Activated naive CD8-positive, alpha-beta T cell treated with anti-CD3 and anti-CD28 coated beads, Interleukin-2, amount 50 U/mL, for 24 hours (primary cell): Measurements from ENCODE around the gene SYK.
A peak's percentile ranks its signal among the peaks of the same experiment; 100 is the strongest.

ENCODE experiments used
- ATAC-seq: fragments of 150-1000 bp; cut with Tn5 transposase; one replicate; pipeline ENCODE4 v1.10.0; 2021
- DNase-seq: peaks from one replicate; pipeline ENCODE4 v3.0.0; 2021
- H3K27ac Mint-ChIP-seq: one replicate; pipeline ENCODE4 v1.8.0; 2021; ENCODE audit warnings: mild to moderate bottlenecking, mixed read lengths
- H3K27me3 Mint-ChIP-seq: one replicate; pipeline ENCODE4 v1.8.0; 2021; ENCODE audit warnings: mixed read lengths
- H3K36me3 Mint-ChIP-seq: one replicate; pipeline ENCODE4 v1.8.0; 2021; ENCODE audit warnings: low read depth, mixed read lengths
- H3K4me1 Mint-ChIP-seq: one replicate; pipeline ENCODE4 v1.8.0; 2021; ENCODE audit warnings: mixed read lengths
- H3K4me3 Mint-ChIP-seq: one replicate; pipeline ENCODE4 v1.8.0; 2021; ENCODE audit warnings: mild to moderate bottlenecking, moderate library complexity, mixed read lengths
- H3K9me3 Mint-ChIP-seq: one replicate; pipeline ENCODE4 v1.8.0; 2021; ENCODE audit warnings: mixed read lengths

SYK gene

DNA sequence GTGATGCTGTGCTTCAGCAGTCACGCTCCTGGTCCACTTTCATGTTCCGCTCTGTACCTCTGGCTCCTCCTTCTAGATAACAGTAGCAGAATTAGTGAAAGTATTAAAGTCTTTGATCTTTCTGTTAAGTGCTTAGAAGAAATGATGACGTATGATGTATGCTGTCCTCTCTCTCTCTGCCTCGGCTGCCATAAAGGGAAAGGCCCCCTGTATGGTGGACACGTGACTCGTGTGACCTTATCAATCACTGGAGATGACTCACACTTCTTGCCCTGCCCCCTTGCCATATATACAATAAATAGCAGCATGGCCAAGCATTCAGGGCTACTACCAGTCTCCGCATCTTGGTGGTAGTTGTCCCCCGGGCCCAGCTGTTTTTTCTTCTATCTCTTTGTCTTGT, 100.3 kb downstream of the SYK start:
- Mint-ChIP-seq H3K9me3 (no peaks in the 10 kb centered on the region), H3K36me3 (no peaks in the 10 kb centered on the region), H3K27me3 (no peaks in the 10 kb centered on the region), H3K27ac (no peak overlapping the region), H3K4me1 (no peaks in the 10 kb centered on the region), H3K4me3 (no peak overlapping the region)
- peak; percentile 15 for DNase-seq
- peak; percentile 60 for ATAC-seq

DNA sequence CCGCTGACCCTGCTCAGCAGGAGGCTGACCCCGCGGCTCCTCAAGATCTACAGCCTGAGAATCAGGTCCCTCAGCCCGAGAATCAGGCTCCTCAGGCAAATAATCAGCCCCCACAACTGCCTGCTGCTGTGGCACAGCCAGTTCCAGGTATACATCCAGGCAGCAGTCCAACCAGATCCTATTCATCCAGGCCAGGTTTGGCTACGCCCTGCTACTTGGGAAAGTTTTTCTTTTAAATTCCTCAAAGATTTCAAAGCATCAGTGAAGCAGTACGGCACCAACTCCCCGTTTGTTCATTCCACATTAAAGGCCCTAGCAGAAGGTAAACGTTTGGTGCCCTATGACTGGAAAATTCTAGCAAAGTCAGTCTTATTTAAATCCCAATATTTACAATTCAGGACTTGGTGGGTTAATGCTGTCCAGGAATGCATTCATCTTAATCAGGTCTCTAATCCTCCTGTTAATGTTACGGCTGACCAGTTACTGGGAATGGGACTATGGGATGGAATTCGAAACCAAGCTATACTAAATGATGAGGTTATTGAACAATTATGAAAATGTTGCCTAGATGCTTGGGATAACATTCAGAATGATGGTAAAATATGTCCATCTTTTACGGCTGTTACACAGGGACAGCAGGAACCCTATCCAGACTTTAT, 102.3 kb downstream of the SYK start:
- Mint-ChIP-seq H3K27ac (no peak overlapping the region), H3K27me3 (no peaks in the 10 kb centered on the region), H3K4me1 (no peaks in the 10 kb centered on the region), H3K9me3 (no peaks in the 10 kb centered on the region), H3K4me3 (no peak overlapping the region), H3K36me3 (no peaks in the 10 kb centered on the region)
- DNase-seq = no peak
- ATAC-seq = no peak

DNA sequence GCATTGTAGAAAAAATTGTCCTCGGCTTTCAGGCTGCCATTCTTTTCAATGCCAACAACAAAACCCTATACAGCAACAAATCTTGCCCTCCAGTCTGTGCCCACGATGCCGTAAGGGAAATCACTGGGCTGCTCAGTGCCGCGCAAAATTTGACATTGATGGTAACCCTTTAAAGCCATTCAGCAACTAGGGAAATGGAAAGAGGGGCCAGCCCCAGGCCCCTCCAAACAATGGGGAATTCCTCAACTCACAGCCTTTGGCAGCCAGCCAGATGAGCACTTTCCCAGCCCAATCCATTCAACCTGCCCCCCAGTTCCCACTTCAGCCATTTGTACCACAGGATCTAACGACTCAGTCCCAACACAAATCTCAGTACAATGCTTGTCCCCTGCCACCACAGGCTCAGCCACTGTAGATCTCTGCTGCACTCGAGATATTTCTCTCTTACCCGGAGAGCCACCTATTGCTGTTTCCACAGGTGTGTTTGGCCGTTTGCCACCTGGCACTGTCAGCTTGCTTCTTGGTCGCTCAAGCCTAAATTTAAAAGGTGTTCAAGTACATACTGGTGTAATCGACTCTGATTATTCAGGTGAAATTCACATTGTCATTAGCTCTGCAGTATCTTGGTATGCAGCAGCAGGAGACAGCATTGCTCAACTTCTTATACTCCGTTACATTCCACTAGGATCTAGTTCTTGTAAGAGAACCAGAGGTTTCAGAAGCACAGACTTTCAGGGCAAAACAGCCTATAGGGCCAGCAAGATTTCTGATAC, 103.3 kb downstream of the SYK start:
- Mint-ChIP-seq H3K27me3 (no peaks in the 10 kb centered on the region), H3K27ac (no peak overlapping the region), H3K4me1 (no peaks in the 10 kb centered on the region), H3K4me3 (no peak overlapping the region), H3K36me3 (no peaks in the 10 kb centered on the region), H3K9me3 (no peaks in the 10 kb centered on the region)
- DNase-seq = no peak
- no peak for ATAC-seq

DNA sequence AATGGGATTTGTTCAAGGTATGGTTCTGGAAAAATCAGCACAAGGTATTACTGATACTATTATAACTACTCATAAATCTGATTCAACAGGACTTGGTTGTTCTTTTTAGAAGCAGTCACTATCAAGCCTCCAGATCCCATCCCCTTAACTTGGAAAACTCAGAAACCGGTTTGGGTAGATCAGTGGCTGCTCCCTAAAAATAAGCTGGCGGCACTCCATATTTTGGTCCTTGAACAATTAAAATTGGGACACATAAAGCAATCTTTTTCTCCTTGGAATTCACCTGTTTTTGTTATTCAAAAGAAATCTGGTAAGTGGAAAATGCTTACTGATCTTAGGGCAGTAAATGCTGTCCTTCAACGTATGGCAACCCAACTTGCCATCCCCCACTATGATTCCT, 104.2 kb downstream of the SYK start:
- no peaks in the 10 kb centered on the region for H3K9me3 Mint-ChIP-seq
- no peak overlapping the region for H3K27ac Mint-ChIP-seq
- no peak for ATAC-seq
- H3K4me3 Mint-ChIP-seq = no peak overlapping the region
- H3K4me1 Mint-ChIP-seq = no peaks in the 10 kb centered on the region
- DNase-seq = no peak
- H3K36me3 Mint-ChIP-seq = no peaks in the 10 kb centered on the region
- H3K27me3 Mint-ChIP-seq = no peaks in the 10 kb centered on the region

DNA sequence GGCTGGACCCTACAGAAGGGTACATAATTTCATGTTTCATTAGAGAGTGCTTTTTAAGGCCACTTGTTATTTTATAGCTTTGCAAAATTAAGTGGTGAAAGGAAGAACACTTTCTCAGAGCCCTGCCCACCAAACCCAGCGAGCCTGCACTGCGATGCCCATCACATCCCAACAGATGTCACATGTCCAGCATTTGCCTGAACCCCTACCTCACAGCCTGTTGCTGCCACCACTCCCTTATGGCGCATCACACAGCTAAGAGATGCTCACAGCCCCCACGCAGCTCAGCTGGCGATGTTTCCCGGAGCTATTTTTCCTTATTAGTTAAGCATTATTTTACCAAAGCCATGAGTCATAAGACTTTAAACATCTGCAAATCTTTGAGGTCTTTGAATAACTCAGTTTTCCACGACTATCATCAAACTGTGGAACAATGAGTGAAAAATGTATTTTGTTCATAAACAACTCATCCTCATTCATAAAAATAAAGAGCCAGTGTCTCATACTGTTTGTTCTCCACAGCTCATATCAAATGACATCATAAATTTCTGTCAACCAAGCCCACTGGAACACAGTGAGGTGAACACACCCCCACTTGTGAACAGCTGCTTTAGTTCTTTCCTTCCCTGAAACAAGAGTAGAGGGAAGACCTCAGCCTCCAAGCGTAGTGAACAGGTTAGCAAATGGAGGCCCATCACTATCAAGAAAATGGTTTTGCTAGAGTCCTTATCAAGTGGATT, 104.9 kb downstream of the SYK start:
- no peak overlapping the region for H3K4me3 Mint-ChIP-seq
- H3K4me1 Mint-ChIP-seq = no peaks in the 10 kb centered on the region

DNA sequence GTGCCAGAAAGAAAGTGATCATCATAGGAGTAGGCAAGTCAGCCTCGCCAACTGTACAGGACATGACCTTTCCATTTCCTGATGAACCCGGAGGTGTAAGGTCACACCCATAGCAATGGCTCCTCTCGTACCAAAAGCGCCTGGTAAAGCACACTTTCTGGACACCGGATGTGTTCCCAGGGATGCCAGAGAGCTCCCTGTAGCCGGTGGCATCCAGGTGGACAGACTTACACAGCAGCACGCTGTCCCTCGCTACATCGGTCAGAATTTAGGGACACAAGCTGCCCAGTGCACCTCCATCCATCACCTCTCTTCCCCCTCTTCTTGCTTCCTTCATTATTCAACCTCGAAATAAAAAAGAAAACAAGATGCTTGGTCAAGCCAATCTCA, 105.4 kb downstream of the SYK start:
- Mint-ChIP-seq H3K4me1 (no peaks in the 10 kb centered on the region), H3K9me3 (no peaks in the 10 kb centered on the region), H3K4me3 (no peak overlapping the region), H3K27ac (no peak overlapping the region), H3K27me3 (no peaks in the 10 kb centered on the region), H3K36me3 (no peaks in the 10 kb centered on the region)
- DNase-seq = no peak
- ATAC-seq = no peak

More for the DNA sequence above, 104.9 kb downstream of the SYK start:
- no peak for DNase-seq
- ATAC-seq = no peak
- H3K36me3 Mint-ChIP-seq = no peaks in the 10 kb centered on the region
- no peak overlapping the region for H3K27ac Mint-ChIP-seq
- H3K9me3 Mint-ChIP-seq = no peaks in the 10 kb centered on the region
- H3K27me3 Mint-ChIP-seq = no peaks in the 10 kb centered on the region

DNA sequence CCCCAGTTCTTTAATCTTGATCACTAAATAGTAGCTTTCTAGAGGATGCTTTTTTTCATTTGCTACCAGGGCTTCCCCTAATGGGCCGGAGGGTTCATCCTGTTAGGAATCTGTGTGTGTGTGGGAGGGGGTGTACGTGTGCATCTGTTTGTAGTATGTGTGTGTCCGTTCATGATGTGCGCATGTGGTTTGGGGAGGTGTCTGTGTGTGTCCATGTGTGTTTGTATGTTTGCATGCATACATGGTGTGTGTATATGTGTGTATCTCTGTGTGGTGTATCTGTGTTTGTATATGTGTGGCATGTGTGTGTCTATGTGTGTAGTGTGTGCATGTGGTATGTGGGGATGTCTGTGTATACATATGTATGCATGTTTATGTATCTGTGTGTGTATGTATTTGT, 106.2 kb downstream of the SYK start:
- DNase-seq (no peak), ATAC-seq (no peak)
- Mint-ChIP-seq H3K9me3 (no peaks in the 10 kb centered on the region), H3K36me3 (no peaks in the 10 kb centered on the region), H3K4me1 (no peaks in the 10 kb centered on the region), H3K27me3 (no peaks in the 10 kb centered on the region), H3K4me3 (no peak overlapping the region), H3K27ac (no peak overlapping the region)

DNA sequence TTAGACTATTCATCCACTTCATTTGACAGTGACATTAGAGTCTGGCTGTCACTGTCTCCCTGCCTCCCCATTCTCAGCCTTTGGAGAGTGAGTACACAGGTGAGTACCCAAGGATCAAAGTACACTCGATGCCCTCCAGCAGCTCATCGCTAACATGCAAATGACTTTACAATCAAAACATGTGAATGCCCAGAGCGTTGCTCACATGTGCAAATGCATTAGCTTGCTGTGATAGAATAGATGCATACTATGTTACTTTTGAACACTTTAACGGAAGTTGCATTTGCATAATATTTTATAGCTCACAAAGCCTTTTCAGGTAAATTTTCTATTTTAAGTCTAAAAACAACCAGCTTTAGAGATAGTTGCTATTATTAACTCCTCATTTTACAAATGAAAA, 107.6 kb downstream of the SYK start:
- Mint-ChIP-seq H3K4me3 (no peak overlapping the region), H3K27ac (no peak overlapping the region), H3K36me3 (no peaks in the 10 kb centered on the region), H3K9me3 (no peaks in the 10 kb centered on the region), H3K4me1 (no peaks in the 10 kb centered on the region), H3K27me3 (no peaks in the 10 kb centered on the region)
- DNase-seq (no peak), ATAC-seq (no peak)

DNA sequence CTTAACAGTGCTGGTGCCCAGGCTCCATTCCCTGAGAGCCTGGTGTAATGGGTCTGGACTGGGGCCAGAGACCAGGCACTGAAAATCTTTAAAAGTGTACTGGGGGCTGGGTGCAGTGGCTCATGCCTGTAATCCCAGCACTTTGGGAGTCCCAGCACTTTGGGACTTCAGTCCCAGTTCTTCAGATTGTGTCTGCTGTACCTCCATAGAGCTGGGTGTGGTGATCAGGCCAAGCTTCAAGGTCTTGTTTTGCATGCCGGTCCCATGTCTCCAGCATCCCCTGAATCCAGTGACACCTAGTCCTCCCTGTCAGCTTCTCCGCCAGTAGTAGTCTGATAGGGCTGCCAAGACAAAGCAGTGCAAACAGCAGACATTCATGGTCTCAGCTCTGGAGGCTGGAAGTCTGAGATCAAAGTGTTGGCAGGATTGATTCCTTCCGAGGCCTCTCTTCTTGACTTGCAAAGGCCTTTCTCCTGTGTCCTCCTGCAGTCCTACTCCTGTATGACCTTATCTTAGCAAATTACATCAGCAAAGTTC, 108.2 kb downstream of the SYK start:
- H3K4me3 Mint-ChIP-seq = no peak overlapping the region
- H3K27ac Mint-ChIP-seq = no peak overlapping the region
- ATAC-seq = no peak
- DNase-seq = no peak
- no peaks in the 10 kb centered on the region for H3K4me1 Mint-ChIP-seq
- H3K27me3 Mint-ChIP-seq = no peaks in the 10 kb centered on the region
- no peaks in the 10 kb centered on the region for H3K9me3 Mint-ChIP-seq
- no peaks in the 10 kb centered on the region for H3K36me3 Mint-ChIP-seq

DNA sequence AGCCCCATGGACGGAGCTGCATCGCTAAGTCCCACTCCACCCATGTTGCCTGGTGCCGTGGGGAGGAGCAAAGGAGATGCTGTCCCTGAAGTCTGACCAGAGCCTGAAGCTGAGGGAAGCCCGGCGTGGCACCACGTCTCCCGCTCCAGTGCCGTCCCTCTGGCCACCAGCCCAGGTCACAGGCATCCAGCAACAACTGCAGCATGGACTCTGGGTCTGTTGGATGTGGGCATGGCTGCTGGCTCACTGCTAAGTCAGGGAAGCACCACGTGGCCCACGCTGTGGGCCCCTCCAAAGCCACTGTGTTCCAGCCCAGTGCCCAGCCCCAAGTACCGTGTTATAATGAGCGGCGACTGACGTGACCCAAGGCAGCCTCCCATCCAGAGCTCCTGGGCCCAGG, 112.6 kb downstream of the SYK start:
- Mint-ChIP-seq H3K27ac (no peak overlapping the region), H3K27me3 (no peaks in the 10 kb centered on the region), H3K36me3 (no peaks in the 10 kb centered on the region), H3K4me3 (no peak overlapping the region), H3K4me1 (peaks cover 4% of the 10 kb centered on the region), H3K9me3 (no peaks in the 10 kb centered on the region)
- DNase-seq (no peak), ATAC-seq (no peak)

DNA sequence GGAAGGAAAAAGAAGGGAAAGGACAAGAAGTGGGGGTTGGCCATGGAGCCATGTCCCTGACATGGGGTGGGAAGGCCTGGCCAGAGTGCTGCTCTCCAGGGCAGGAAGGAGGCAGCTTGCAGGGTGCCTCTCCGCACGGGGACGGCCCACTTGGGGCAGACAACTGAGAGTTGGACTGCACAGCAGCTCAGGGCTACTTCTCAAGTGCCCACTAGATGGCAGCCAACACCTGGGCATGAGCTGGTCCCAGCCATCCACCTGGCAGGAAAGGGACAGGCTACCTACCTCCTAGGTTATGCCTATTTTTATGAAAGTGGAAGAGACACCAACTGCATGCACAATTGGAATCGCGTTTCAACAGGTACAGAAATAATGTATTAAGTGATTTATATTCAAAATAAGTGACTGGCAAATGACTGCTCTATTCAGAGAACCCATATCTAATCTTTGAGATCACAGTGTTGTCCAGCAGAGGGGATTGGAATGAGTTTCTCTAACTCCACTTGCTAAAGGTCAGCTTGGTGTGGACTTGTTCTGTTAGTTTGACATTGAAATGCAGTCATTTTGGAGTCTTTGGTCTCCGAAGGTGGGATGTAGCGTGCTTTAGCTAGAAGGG, 113.4 kb downstream of the SYK start:
- Mint-ChIP-seq H3K36me3 (no peaks in the 10 kb centered on the region), H3K4me1 (peaks cover 4% of the 10 kb centered on the region), H3K27ac (no peak overlapping the region), H3K4me3 (no peak overlapping the region), H3K27me3 (no peaks in the 10 kb centered on the region), H3K9me3 (no peaks in the 10 kb centered on the region)
- ATAC-seq (peak; percentile 91), DNase-seq (peak; percentile 78)

DNA sequence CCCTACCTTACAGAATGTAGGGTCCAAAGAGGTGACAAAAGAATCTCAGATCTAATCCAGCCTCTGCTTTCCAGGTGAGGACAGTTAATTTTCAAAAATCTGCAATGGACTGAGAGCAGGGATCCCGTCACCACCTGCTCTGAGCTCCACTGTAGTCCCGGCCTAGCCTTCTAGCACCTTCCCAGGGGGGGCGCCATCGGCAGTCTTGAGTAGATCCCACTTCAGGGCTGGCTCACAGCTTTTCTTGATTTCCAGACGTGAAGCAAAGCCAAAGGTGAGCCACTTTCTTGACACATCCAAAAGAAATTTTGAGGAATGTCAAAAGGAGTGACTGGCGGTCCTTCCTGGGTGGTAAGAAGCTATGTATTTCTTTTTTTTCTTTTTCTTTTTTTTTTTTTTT, 114.1 kb downstream of the SYK start:
- no peak for ATAC-seq
- Mint-ChIP-seq H3K36me3 (no peaks in the 10 kb centered on the region), H3K27me3 (peaks cover 3% of the 10 kb centered on the region), H3K9me3 (no peaks in the 10 kb centered on the region), H3K4me3 (no peak overlapping the region), H3K4me1 (peaks cover 4% of the 10 kb centered on the region), H3K27ac (no peak overlapping the region)
- peak; percentile 60 for DNase-seq

DNA sequence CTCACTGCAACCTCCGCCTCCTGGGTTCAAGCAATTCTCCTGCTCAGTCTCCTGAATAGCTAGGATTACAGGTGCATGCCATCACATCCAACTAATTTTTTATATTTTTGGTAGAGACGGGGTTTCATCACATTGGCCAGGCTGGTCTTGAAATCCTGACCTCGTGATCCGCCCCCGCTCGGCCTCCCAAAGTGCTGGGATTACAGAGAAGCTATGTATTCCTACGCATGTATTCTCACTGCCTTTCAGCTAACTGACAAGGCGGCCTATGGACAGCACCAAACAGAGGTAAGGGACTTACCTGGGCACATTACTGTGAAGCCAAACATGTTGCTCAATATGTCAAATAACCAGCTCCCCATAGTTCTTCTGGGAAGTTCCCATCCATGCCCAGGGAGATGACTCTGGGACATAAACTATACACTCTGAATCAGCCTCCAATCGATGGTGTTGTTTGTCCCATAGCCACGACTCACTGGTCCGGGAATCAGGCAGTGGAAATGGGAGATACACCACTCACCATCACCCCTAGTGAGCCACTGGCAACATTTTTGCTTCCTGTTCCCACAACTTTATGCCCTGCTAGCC, 114.6 kb downstream of the SYK start:
- H3K36me3 Mint-ChIP-seq = no peaks in the 10 kb centered on the region
- no peaks in the 10 kb centered on the region for H3K9me3 Mint-ChIP-seq
- ATAC-seq = no peak
- H3K4me3 Mint-ChIP-seq = no peak overlapping the region
- no peak overlapping the region for H3K27ac Mint-ChIP-seq
- peaks cover 3% of the 10 kb centered on the region for H3K27me3 Mint-ChIP-seq
- H3K4me1 Mint-ChIP-seq = peaks cover 4% of the 10 kb centered on the region
- DNase-seq = no peak

DNA sequence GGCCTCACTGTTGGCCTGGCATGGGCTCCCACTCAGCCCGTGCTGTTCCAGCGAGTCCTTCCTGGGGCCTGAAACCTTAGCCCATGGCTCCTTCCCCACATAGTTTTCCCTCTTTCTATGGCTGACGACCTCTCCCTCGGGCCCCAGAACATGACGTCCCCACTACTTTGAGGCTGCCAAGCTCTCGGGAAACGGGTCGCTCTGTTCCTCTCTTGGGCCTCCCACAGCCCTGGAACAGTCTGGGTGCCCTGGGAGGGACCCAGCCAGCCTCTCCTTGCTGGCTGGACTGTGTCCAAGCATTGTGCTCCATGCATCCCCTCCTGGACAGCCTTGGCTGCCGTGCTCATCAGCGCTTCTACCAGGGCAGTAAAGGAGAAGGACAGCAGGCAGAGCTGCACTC, 118.3 kb downstream of the SYK start:
- peaks cover 4% of the 10 kb centered on the region for H3K4me1 Mint-ChIP-seq
- H3K4me3 Mint-ChIP-seq = no peak overlapping the region
- no peak overlapping the region for H3K27ac Mint-ChIP-seq

More for the DNA sequence above, 118.3 kb downstream of the SYK start:
- H3K27me3 Mint-ChIP-seq = peaks cover 14% of the 10 kb centered on the region
- DNase-seq = no peak
- H3K9me3 Mint-ChIP-seq = no peaks in the 10 kb centered on the region
- no peak for ATAC-seq
- no peaks in the 10 kb centered on the region for H3K36me3 Mint-ChIP-seq
